22Rv1 (cell line): ENCODE data around the gene ZNF385B.
A peak's percentile ranks its signal among the peaks of the same experiment; 100 is the strongest.

Experiments
- H3K27ac ChIP-seq: fragments of 450-650 bp; 2 replicates; pipeline ENCODE4 v1.5.1; 2017
- CTCF ChIP-seq: fragments of 450-650 bp; IDR thresholded peaks from 2 replicates; pipeline ENCODE4 v1.5.1; 2017; ENCODE audit warnings: mild to moderate bottlenecking
- ZFX ChIP-seq: fragments of 450-650 bp; IDR thresholded peaks from 2 replicates; pipeline ENCODE4 v1.6.1; 2017; ENCODE audit warnings: antibody characterized with exemption, borderline replicate concordance

The ZNF385B gene

GRCh38 chr2:179560257-179560735, 301.1 kb downstream of the ZNF385B start:
- peak overlapping the region; percentile 100 for H3K27ac ChIP-seq
- TF ChIP-seq ZFX (no peak), CTCF (no peak)

- H3K27ac ChIP-seq, result peak overlapping the region; percentile 100
- TF ChIP-seq ZFX, result no peak
- TF ChIP-seq CTCF, result no peak
Observed at GRCh38 chr2:179559108-179559806, 302.2 kb downstream of the ZNF385B start.

GRCh38 chr2:179558010-179558934, 303.1 kb downstream of the ZNF385B start:
- H3K27ac ChIP-seq, result peak overlapping the region; percentile 100
- no peak for TF ChIP-seq ZFX

GRCh38 chr2:179556425-179556824, 305.0 kb downstream of the ZNF385B start:
- TF ChIP-seq ZFX (no peak), CTCF (no peak)

GRCh38 chr2:179555691-179556283, 305.6 kb downstream of the ZNF385B start:
- TF ChIP-seq ZFX, result no peak
- no peak for TF ChIP-seq CTCF
- H3K27ac ChIP-seq, result no peak overlapping the region

More at GRCh38 chr2:179556425-179556824, 305.0 kb downstream of the ZNF385B start:
- H3K27ac ChIP-seq, result no peak overlapping the region

GRCh38 chr2:179554639-179555386, 306.6 kb downstream of the ZNF385B start:
- no peak for TF ChIP-seq CTCF
- no peak for TF ChIP-seq ZFX
- no peak overlapping the region for H3K27ac ChIP-seq

GRCh38 chr2:179553382-179553781, 308.0 kb downstream of the ZNF385B start:
- no peak overlapping the region for H3K27ac ChIP-seq
- TF ChIP-seq CTCF, result no peak
- no peak for TF ChIP-seq ZFX
